ENCODE measurements around the gene ZBTB20.

GRCh38 chr3:114286266-114286665, 860.8 kb downstream of the ZBTB20 start:
- TF ChIP-seq POLR2A (IDR thresholded peaks at IDR 0.05) = no peak
- TF ChIP-seq, protein P1, sequence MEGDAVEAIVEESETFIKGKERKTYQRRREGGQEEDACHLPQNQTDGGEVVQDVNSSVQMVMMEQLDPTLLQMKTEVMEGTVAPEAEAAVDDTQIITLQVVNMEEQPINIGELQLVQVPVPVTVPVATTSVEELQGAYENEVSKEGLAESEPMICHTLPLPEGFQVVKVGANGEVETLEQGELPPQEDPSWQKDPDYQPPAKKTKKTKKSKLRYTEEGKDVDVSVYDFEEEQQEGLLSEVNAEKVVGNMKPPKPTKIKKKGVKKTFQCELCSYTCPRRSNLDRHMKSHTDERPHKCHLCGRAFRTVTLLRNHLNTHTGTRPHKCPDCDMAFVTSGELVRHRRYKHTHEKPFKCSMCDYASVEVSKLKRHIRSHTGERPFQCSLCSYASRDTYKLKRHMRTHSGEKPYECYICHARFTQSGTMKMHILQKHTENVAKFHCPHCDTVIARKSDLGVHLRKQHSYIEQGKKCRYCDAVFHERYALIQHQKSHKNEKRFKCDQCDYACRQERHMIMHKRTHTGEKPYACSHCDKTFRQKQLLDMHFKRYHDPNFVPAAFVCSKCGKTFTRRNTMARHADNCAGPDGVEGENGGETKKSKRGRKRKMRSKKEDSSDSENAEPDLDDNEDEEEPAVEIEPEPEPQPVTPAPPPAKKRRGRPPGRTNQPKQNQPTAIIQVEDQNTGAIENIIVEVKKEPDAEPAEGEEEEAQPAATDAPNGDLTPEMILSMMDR (IDR thresholded peaks at IDR 0.05) = no peak

Measured in stomach (tissue), 4 donors.